Measurements from ENCODE around the gene CCR1.

The CCR1 gene

GRCh38 chr3:46194868-46195553 is 13.1 kb downstream of the CCR1 start:
- H3K27ac ChIP-seq, result no peak overlapping the region
- no peak overlapping the region for H3K4me2 ChIP-seq (ENCODE audit: low read length)
- no peak for TF ChIP-seq CTCF (IDR thresholded peaks at IDR 0.05)
- H3K36me3 ChIP-seq (ENCODE audit: control insufficient read depth, insufficient read depth, low read length), result no peaks in the 10 kb centered on the region
- no peaks in the 10 kb centered on the region for H3K9me3 ChIP-seq (ENCODE audit: control insufficient read depth, low read length)
- no peaks in the 10 kb centered on the region for H3K4me1 ChIP-seq
- no peak overlapping the region for H2AFZ ChIP-seq
- no peaks in the 10 kb centered on the region for H3K79me2 ChIP-seq
- H3K27me3 ChIP-seq (ENCODE audit: control insufficient read depth, insufficient read depth, low read length), result no peaks in the 10 kb centered on the region
- no peak overlapping the region for H3K9ac ChIP-seq
- H3K4me3 ChIP-seq (ENCODE audit: low read depth, low read length), result no peak overlapping the region

- H3K9ac ChIP-seq, result no peak overlapping the region
Measured at GRCh38 chr3:46193436-46193835, 14.7 kb downstream of the CCR1 start.

GRCh38 chr3:46192939-46193338 is 15.2 kb downstream of the CCR1 start:
- Histone ChIP-seq H3K27me3 (ENCODE audit: control insufficient read depth, insufficient read depth, low read length) (no peaks in the 10 kb centered on the region), H2AFZ (no peak overlapping the region), H3K4me3 (ENCODE audit: low read depth, low read length) (no peak overlapping the region), H3K9me3 (ENCODE audit: control insufficient read depth, low read length) (no peaks in the 10 kb centered on the region), H3K4me2 (ENCODE audit: low read length) (no peak overlapping the region), H3K36me3 (ENCODE audit: control insufficient read depth, insufficient read depth, low read length) (no peaks in the 10 kb centered on the region), H3K9ac (no peak overlapping the region), H3K27ac (no peak overlapping the region), H3K79me2 (no peaks in the 10 kb centered on the region), H3K4me1 (no peaks in the 10 kb centered on the region)
- no peak for TF ChIP-seq CTCF (IDR thresholded peaks at IDR 0.05)

More at GRCh38 chr3:46193436-46193835, 14.7 kb downstream of the CCR1 start:
- Histone ChIP-seq H2AFZ (no peak overlapping the region), H3K9me3 (ENCODE audit: control insufficient read depth, low read length) (no peaks in the 10 kb centered on the region), H3K36me3 (ENCODE audit: control insufficient read depth, insufficient read depth, low read length) (no peaks in the 10 kb centered on the region), H3K4me3 (ENCODE audit: low read depth, low read length) (no peak overlapping the region), H3K27ac (no peak overlapping the region), H3K27me3 (ENCODE audit: control insufficient read depth, insufficient read depth, low read length) (no peaks in the 10 kb centered on the region), H3K4me2 (ENCODE audit: low read length) (no peak overlapping the region), H3K79me2 (no peaks in the 10 kb centered on the region), H3K4me1 (no peaks in the 10 kb centered on the region)
- TF ChIP-seq CTCF (IDR thresholded peaks at IDR 0.05), result no peak

GRCh38 chr3:46191730-46192129 is 16.4 kb downstream of the CCR1 start:
- Histone ChIP-seq H3K9me3 (ENCODE audit: control insufficient read depth, low read length) (no peaks in the 10 kb centered on the region), H3K27ac (no peak overlapping the region), H3K79me2 (no peaks in the 10 kb centered on the region), H3K36me3 (ENCODE audit: control insufficient read depth, insufficient read depth, low read length) (no peaks in the 10 kb centered on the region), H3K4me3 (ENCODE audit: low read depth, low read length) (no peak overlapping the region), H3K4me2 (ENCODE audit: low read length) (no peak overlapping the region), H3K4me1 (no peaks in the 10 kb centered on the region), H3K9ac (no peak overlapping the region), H2AFZ (no peak overlapping the region), H3K27me3 (ENCODE audit: control insufficient read depth, insufficient read depth, low read length) (no peaks in the 10 kb centered on the region)
- TF ChIP-seq CTCF (IDR thresholded peaks at IDR 0.05), result no peak

- Histone ChIP-seq H3K27ac (no peak overlapping the region), H3K27me3 (ENCODE audit: control insufficient read depth, insufficient read depth, low read length) (no peaks in the 10 kb centered on the region), H3K36me3 (ENCODE audit: control insufficient read depth, insufficient read depth, low read length) (no peaks in the 10 kb centered on the region), H3K4me1 (no peaks in the 10 kb centered on the region), H3K9ac (no peak overlapping the region), H3K79me2 (no peaks in the 10 kb centered on the region), H3K4me3 (ENCODE audit: low read depth, low read length) (no peak overlapping the region), H3K9me3 (ENCODE audit: control insufficient read depth, low read length) (no peaks in the 10 kb centered on the region), H2AFZ (no peak overlapping the region), H3K4me2 (ENCODE audit: low read length) (no peak overlapping the region)
- TF ChIP-seq CTCF (IDR thresholded peaks at IDR 0.05), result no peak
Measured at GRCh38 chr3:46188708-46189107, 19.4 kb downstream of the CCR1 start.
